K562 (cell line): ENCODE results near the gene FGF14. TPM values are rescaled to one million over a fixed set of nuclear protein-coding genes. Genes with fewer than 3 reads are reported as not detected.

Source experiments
- ATAC-seq: fragments of 200-7000 bp; cut with Tn5 transposase; 3 replicates; pipeline ENCODE4 v1.9.1; 2020; ENCODE audit warnings: moderate library complexity
- BruUV-seq: library from RNA; stranded (reverse); fragments of 400-500 nt; replicated peaks from 2 replicates; lab custom pipeline; 2021; lab: Mats Ljungman, UMichigan
- CTCF ChIA-PET: fragments of 300-600 bp; formaldehyde crosslinking; extraction: SDS; loops from one replicate; lab custom pipeline; 2021; ENCODE audit warnings: low intra/inter-chr PET ratio; lab: Yijun Ruan, JAX
- POLR2A ChIA-PET: fragments of 300-600, 350-650 bp; sonication (Branson Sonifier 250); formaldehyde crosslinking; extraction: SDS; loops from one replicate; lab custom pipeline; 2021; ENCODE audit warnings: antibody characterized with exemption, inconsistent platforms; lab: Yijun Ruan, JAX
- DNase-seq, 4 experiments: peaks; one replicate each; pipeline versions ENCODE4 v3.0.0 to v3.0.0-alpha.2; 2011 to 2018; ENCODE audit warnings: low spot score in 3 of 4, mixed read lengths in 3 of 4; ENCODE audit errors: extremely low read depth in 1 of 4
- FAIRE-seq: peaks from 2 replicates; lab custom pipeline; 2011; peaks lifted over from hg19 to GRCh38; lab: Jason Lieb, UNC
- H2AFZ ChIP-seq: 2 replicates; pipeline ENCODE4 v1.6.0; 2011; ENCODE audit warnings: low read depth, low read length, control low read depth, inconsistent platforms
- H3K27ac ChIP-seq: fragments of 200-600 bp; 3 replicates; pipeline ENCODE4 v1.8.0; 2011; ENCODE audit warnings: low read depth, mild to moderate bottlenecking, control low read depth, inconsistent platforms, low read length, moderate library complexity, mixed read lengths; ENCODE audit errors: extremely low read depth
- H3K27me3 ChIP-seq, 2 experiments: fragments of 300-600 bp in 1 of 2; 2 replicates in 1 of 2; 3 replicates in 1 of 2; pipeline versions ENCODE4 v1.6.0 to v1.8.0; 2011; ENCODE audit warnings: inconsistent platforms in 2 of 2, low read length in 2 of 2, mild to moderate bottlenecking in 1 of 2, mixed read lengths in 1 of 2, moderate library complexity in 1 of 2; ENCODE audit not compliant: control insufficient read depth in 2 of 2, insufficient read depth in 2 of 2
- H3K36me3 ChIP-seq: fragments of 300-600 bp; 3 replicates; pipeline ENCODE4 v1.8.0; 2011; ENCODE audit warnings: mild to moderate bottlenecking, low read length, inconsistent platforms; ENCODE audit not compliant: control insufficient read depth, insufficient read depth
- H3K4me1 ChIP-seq, 2 experiments: fragments of 200-600 bp in 1 of 2; replicated peaks in 1 of 2; 2 replicates in 1 of 2; 3 replicates in 1 of 2; pipeline versions ENCODE4 v1.5.1 to v1.8.0; 2011; ENCODE audit warnings: inconsistent platforms in 2 of 2, low read length in 2 of 2, mild to moderate bottlenecking in 1 of 2, mixed read lengths in 1 of 2, moderate library complexity in 1 of 2; ENCODE audit not compliant: control insufficient read depth in 2 of 2, insufficient read depth in 2 of 2
- H3K4me2 ChIP-seq: 2 replicates; pipeline ENCODE4 v1.6.1; 2011; ENCODE audit warnings: low read length, control low read depth, inconsistent platforms, mixed read lengths; ENCODE audit not compliant: insufficient read depth
- H3K4me3 ChIP-seq: fragments of 200-600 bp; sonication (generic), shearing (Covaris generic); 2 replicates; pipeline ENCODE4 v1.5.1; 2016; ENCODE audit warnings: control low read depth, inconsistent platforms
- H3K79me2 ChIP-seq: fragments of 200-600 bp; 3 replicates; pipeline ENCODE4 v1.8.0; 2011; ENCODE audit warnings: low read length, inconsistent platforms; ENCODE audit not compliant: control insufficient read depth, insufficient read depth
- H3K9ac ChIP-seq, 2 experiments: 2 replicates each; pipeline versions ENCODE4 v1.6.0 to v1.6.1; 2011; ENCODE audit warnings: low read depth in 2 of 2, low read length in 2 of 2, control low read depth in 1 of 2, inconsistent platforms in 1 of 2, mild to moderate bottlenecking in 1 of 2, mixed read lengths in 1 of 2; ENCODE audit not compliant: insufficient read depth in 1 of 2
- H3K9me1 ChIP-seq: one replicate; pipeline ENCODE4 v1.6.0; 2011; ENCODE audit warnings: inconsistent platforms, mild to moderate bottlenecking, low read length, moderate library complexity; ENCODE audit not compliant: control insufficient read depth, insufficient read depth
- H3K9me3 ChIP-seq: replicated peaks from 2 replicates; pipeline ENCODE4 v1.5.1; 2011; ENCODE audit warnings: low read depth, low read length, inconsistent platforms; ENCODE audit not compliant: control insufficient read depth, insufficient read depth
- H4K20me1 ChIP-seq: replicated peaks from 2 replicates; pipeline ENCODE4 v1.6.1; 2011; ENCODE audit warnings: low read length, inconsistent platforms, mixed read lengths; ENCODE audit not compliant: control insufficient read depth, insufficient read depth
- HCFC1 ChIP-seq: IDR thresholded peaks from 2 replicates; pipeline ENCODE4 v1.6.1; 2012; ENCODE audit warnings: low read depth, low read length, improper control_type of control experiment
- HMG20B ChIP-seq: fragments of 250-450 bp; sonication (Bioruptor Pico); IDR thresholded peaks from 2 replicates; pipeline ENCODE4 v1.5.0; 2021; ENCODE audit warnings: mild to moderate bottlenecking
- MYC ChIP-seq, 2 experiments: fragments of 250-450 bp in 1 of 2; sonication (Bioruptor Pico) in 1 of 2; IDR thresholded peaks; 2 replicates each; pipeline versions ENCODE4 v1.5.1 to v1.6.1; 2012 to 2021; ENCODE audit warnings: low read depth in 2 of 2, borderline replicate concordance in 1 of 2, improper control_type of control experiment in 1 of 2, low read length in 1 of 2, mild to moderate bottlenecking in 1 of 2, moderate library complexity in 1 of 2
- SAP30 ChIP-seq: fragments of 200-600 bp; sonication (generic); IDR thresholded peaks from 2 replicates; pipeline ENCODE4 v1.6.1; 2012; ENCODE audit warnings: borderline replicate concordance, low read depth, mild to moderate bottlenecking, moderate library complexity, low read length, control low read depth, inconsistent platforms; ENCODE audit not compliant: insufficient read depth, poor library complexity, severe bottlenecking
- SMAD3 ChIP-seq: fragments of 450-650 bp; formaldehyde crosslinking; conservative IDR thresholded peaks from 2 replicates; pipeline ENCODE4 v1.4.0; 2020; ENCODE audit warnings: mild to moderate bottlenecking
- TSC22D4 ChIP-seq: fragments of 450-650 bp; IDR thresholded peaks from 2 replicates; pipeline ENCODE4 v1.6.1; 2016; ENCODE audit warnings: missing genetic modification characterization, missing biosample characterization, control low read depth
- WGBS: fragments of 100-300 bp; shearing (Covaris generic); methylation state at CpG from one replicate; pipeline ENCODE4 v1.1.6; 2016; ENCODE audit warnings: low coverage, mixed read lengths; ENCODE audit not compliant: insufficient coverage; ENCODE audit errors: missing lambda C conversion rate; 5-methylcytosine and 5-hydroxymethylcytosine counted together
- in situ Hi-C: fragments of 300-500 bp; cut with MboI; formaldehyde crosslinking; loops from 4 replicates; pipeline ENCODE4 v1.15.0; 2018; ENCODE audit warnings: inconsistent platforms, mixed read lengths
- intact Hi-C: fragments of 100-400 bp; cut with micrococcal nuclease; formaldehyde crosslinking; loops from 2 replicates; pipeline ENCODE4 v1.14.2; 2022
- polyA plus RNA-seq, 8 experiments: library from polyadenylated mRNA; depleted of rRNA in 4 of 8; stranded (reverse) in 5 of 8; unstranded in 3 of 8; fragments of >200 nt; fragmentation: Nextera tagmentation in 2 of 8; fragmentation: Illumina TruSeq in 1 of 8; extraction: Ambion mirVana in 2 of 8; extraction: Trizol in 1 of 8; gene quantifications; 2 replicates each; pipeline versions ENCODE4 v1.2.1 to v1.2.3, GENCODE V29; 2011 to 2014; ENCODE audit warnings: inconsistent platforms in 1 of 8, missing spikeins in 1 of 8
- total RNA-seq, 7 experiments: library from RNA; depleted of rRNA in 6 of 7; stranded (reverse); fragments of >200 nt in 6 of 7; fragmentation: Illumina TruSeq in 2 of 7; extraction: Trizol in 2 of 7; gene quantifications; 2 replicates each; pipeline versions ENCODE4 v1.2.1 to v1.2.3, GENCODE V29; 2011 to 2021; ENCODE audit warnings: low replicate concordance in 1 of 7
- TF ChIP-seq, protein P1 (sequence below): fragments of 450-650 bp; formaldehyde crosslinking; conservative IDR thresholded peaks from 2 replicates; pipeline ENCODE4 v1.4.0; 2022; ENCODE audit warnings: mild to moderate bottlenecking, missing genetic modification characterization
- TF ChIP-seq, protein P2 (sequence below): fragments of 250-450 bp; sonication (Bioruptor Pico); IDR thresholded peaks from 2 replicates; pipeline ENCODE4 v1.5.0; 2021
- TF ChIP-seq, protein P3 (sequence below), 2 experiments: fragments of 450-650 bp in 1 of 2; sonication (generic) in 1 of 2; formaldehyde crosslinking in 1 of 2; IDR thresholded peaks; 2 replicates each; pipeline versions ENCODE4 v1.7.1 to v1.9.0; 2016 to 2022; ENCODE audit warnings: inconsistent platforms in 1 of 2, mild to moderate bottlenecking in 1 of 2, missing genetic modification reagents in 1 of 2

FGF14 gene
- total and polyA plus RNA-seq, 9 of the 15 experiments (the other 6 are each of a cell fraction or from before 2014, with no cell fraction given) = not detected

- no peaks in the 10 kb centered on the region for H4K20me1 ChIP-seq
- 0% methylated on average over 8 of the region's 13 CpGs for WGBS
- CTCF ChIA-PET = no interaction called here
- DNase-seq = no peak
- BruUV-seq = no TSS peak
- H3K36me3 ChIP-seq = no peaks in the 10 kb centered on the region
- H3K9me1 ChIP-seq = no peaks in the 10 kb centered on the region
- no peak for FAIRE-seq
- in situ Hi-C loops (no loop called here), intact Hi-C loops (no loop called here)
- no peaks in the 10 kb centered on the region for H3K9me3 ChIP-seq
- no peak for ATAC-seq
- no peaks in the 10 kb centered on the region for H3K79me2 ChIP-seq
- no peak overlapping the region for H3K4me3 ChIP-seq
- no peak overlapping the region for H3K27ac ChIP-seq
- H3K9ac ChIP-seq = no peak overlapping the region
- H3K27me3 ChIP-seq = no peaks in the 10 kb centered on the region
- POLR2A ChIA-PET = no interaction called here
- no peak overlapping the region for H2AFZ ChIP-seq
- H3K4me1 ChIP-seq = no peaks in the 10 kb centered on the region
- H3K4me2 ChIP-seq = no peak overlapping the region
- TF ChIP-seq SMAD3 (CRISPR knock-in tag) = no peak
- TF ChIP-seq TSC22D4 = no peak
- no peak for TF ChIP-seq MYC (IDR thresholded peaks at IDR 0.05; ENCODE audit: low read depth, low read length)
- no peak for TF ChIP-seq MYC (CRISPR knock-in tag; IDR thresholded peaks at IDR 0.05; ENCODE audit: borderline replicate concordance, low read depth)
- TF ChIP-seq HMG20B (CRISPR knock-in tag) = no peak
- TF ChIP-seq, protein P1, sequence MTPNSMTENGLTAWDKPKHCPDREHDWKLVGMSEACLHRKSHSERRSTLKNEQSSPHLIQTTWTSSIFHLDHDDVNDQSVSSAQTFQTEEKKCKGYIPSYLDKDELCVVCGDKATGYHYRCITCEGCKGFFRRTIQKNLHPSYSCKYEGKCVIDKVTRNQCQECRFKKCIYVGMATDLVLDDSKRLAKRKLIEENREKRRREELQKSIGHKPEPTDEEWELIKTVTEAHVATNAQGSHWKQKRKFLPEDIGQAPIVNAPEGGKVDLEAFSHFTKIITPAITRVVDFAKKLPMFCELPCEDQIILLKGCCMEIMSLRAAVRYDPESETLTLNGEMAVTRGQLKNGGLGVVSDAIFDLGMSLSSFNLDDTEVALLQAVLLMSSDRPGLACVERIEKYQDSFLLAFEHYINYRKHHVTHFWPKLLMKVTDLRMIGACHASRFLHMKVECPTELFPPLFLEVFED = no peak
- TF ChIP-seq, protein P2, sequence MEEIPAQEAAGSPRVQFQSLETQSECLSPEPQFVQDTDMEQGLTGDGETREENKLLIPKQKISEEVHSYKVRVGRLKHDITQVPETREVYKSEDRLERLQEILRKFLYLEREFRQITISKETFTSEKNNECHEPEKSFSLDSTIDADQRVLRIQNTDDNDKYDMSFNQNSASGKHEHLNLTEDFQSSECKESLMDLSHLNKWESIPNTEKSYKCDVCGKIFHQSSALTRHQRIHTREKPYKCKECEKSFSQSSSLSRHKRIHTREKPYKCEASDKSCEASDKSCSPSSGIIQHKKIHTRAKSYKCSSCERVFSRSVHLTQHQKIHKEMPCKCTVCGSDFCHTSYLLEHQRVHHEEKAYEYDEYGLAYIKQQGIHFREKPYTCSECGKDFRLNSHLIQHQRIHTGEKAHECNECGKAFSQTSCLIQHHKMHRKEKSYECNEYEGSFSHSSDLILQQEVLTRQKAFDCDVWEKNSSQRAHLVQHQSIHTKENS (CRISPR knock-in tag) = no peak
- no peak for TF ChIP-seq SAP30
- TF ChIP-seq HCFC1 = no peak
- TF ChIP-seq, protein P3, sequence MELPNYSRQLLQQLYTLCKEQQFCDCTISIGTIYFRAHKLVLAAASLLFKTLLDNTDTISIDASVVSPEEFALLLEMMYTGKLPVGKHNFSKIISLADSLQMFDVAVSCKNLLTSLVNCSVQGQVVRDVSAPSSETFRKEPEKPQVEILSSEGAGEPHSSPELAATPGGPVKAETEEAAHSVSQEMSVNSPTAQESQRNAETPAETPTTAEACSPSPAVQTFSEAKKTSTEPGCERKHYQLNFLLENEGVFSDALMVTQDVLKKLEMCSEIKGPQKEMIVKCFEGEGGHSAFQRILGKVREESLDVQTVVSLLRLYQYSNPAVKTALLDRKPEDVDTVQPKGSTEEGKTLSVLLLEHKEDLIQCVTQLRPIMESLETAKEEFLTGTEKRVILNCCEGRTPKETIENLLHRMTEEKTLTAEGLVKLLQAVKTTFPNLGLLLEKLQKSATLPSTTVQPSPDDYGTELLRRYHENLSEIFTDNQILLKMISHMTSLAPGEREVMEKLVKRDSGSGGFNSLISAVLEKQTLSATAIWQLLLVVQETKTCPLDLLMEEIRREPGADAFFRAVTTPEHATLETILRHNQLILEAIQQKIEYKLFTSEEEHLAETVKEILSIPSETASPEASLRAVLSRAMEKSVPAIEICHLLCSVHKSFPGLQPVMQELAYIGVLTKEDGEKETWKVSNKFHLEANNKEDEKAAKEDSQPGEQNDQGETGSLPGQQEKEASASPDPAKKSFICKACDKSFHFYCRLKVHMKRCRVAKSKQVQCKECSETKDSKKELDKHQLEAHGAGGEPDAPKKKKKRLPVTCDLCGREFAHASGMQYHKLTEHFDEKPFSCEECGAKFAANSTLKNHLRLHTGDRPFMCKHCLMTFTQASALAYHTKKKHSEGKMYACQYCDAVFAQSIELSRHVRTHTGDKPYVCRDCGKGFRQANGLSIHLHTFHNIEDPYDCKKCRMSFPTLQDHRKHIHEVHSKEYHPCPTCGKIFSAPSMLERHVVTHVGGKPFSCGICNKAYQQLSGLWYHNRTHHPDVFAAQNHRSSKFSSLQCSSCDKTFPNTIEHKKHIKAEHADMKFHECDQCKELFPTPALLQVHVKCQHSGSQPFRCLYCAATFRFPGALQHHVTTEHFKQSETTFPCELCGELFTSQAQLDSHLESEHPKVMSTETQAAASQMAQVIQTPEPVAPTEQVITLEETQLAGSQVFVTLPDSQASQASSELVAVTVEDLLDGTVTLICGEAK (IDR thresholded peaks at IDR 0.05) = no peak
- TF ChIP-seq, protein P3 (CRISPR knock-in tag; IDR thresholded peaks at IDR 0.05) = no peak
Observed at GRCh38 chr13:101915755-101916107, 486.1 kb downstream of the FGF14 start.
